Esophagus muscularis mucosa (tissue), 4 donors: ENCODE measurements around the gene ABHD12B.

Experiments used
- CTCF ChIP-seq, 3 experiments: fragments of 200-600 bp in 2 of 3; fragments of 450-650 bp in 1 of 3; sonication (generic) in 2 of 3; IDR thresholded peaks; one replicate each; pipeline ENCODE4 v1.5.1; 2017 to 2019; ENCODE audit warnings: antibody characterized with exemption in 3 of 3, mild to moderate bottlenecking in 2 of 3, moderate library complexity in 1 of 3
- EP300 ChIP-seq: sonication (generic); formaldehyde crosslinking; IDR thresholded peaks from one replicate; pipeline ENCODE4 v1.6.1; 2017; ENCODE audit warnings: antibody characterized with exemption
- POLR2A ChIP-seq: fragments of 450-650 bp; IDR thresholded peaks from one replicate; pipeline ENCODE4 v1.6.1; 2017; ENCODE audit warnings: antibody characterized with exemption, moderate library complexity, mild to moderate bottlenecking, low read depth
- POLR2AphosphoS5 ChIP-seq, 2 donors: sonication (generic); formaldehyde crosslinking; IDR thresholded peaks; one replicate each; pipeline ENCODE4 v1.6.1; 2017; ENCODE audit warnings: antibody characterized with exemption in 2 of 2

DNA sequence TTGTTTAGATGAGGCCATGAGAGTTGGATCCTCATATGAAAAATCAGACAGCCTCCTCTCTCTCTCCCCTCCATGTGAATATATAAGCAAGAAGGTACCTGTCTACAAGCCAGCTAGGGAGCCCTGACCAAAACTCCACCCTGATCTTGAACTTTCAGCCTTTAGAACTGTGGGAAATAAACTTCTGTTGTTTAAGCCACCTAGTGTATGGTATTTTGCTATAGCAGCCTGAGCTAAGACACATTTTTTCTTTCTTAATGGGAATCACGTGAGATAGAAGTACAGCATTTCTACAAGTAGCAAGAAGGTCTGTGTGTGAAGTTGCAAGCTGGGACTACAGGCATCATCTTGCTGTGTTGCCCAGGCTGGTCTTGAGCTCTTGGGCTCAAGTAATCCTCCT, 16.3 kb upstream of the ABHD12B start:
- TF ChIP-seq CTCF (IDR thresholded peaks at IDR 0.05): no peak
- no peak for TF ChIP-seq POLR2A
- no peak for TF ChIP-seq EP300
- no peak for TF ChIP-seq POLR2AphosphoS5 (IDR thresholded peaks at IDR 0.05)
